ENCODE data around the gene TDRD12. TPM values are rescaled to one million over a fixed set of nuclear protein-coding genes. Genes with fewer than 3 reads are reported as not detected.
"Not testable (repeated sequence)": the region's sequence is repeated elsewhere in the genome, so short reads cannot be mapped to it uniquely, and the experiment has no call there.

Gene TDRD12
- total RNA-seq, 2 experiments from 2014 or later: 0.14 to 0.22 TPM

DNA sequence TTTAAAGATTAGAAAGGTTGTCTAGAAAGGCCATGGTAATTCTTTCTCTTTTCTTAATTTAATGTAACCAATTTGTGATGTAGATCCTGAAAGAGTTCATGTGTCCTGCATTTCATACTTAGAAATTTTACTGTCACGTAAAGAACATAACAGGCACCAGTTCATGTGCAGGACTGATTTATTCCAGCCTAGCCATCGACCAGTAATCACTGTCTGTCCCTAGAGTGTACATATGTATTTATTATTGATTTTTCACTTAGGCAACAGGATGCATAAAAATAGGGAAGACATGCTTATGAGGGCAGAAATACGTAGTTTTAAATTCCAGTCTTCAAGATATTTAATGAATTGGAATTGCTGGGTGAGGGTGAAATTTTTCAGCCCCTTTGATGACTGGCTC is 37.6 kb downstream of the TDRD12 start:
- H3K4me1 ChIP-seq (ENCODE audit: insufficient read depth, low read length): no peaks in the 10 kb centered on the region
- intact Hi-C loops (cut with DNase I, micrococcal nuclease): no loop called here
- DNase-seq (no peak), ATAC-seq (ENCODE audit: poor library complexity) (no peak)
- no peaks in the 10 kb centered on the region for H3K36me3 Mint-ChIP-seq (ENCODE audit: low read depth)
- POLR2A ChIA-PET: no interaction called here
- H3K27ac Mint-ChIP-seq: no peak overlapping the region
- CTCF ChIA-PET: no interaction called here
- peaks cover 4% of the 10 kb centered on the region for H3K9me3 Mint-ChIP-seq
- no peak overlapping the region for H3K4me3 Mint-ChIP-seq
- H3K27me3 ChIP-seq (ENCODE audit: control insufficient read depth in 1 of 2, insufficient read depth in 2 of 2, low read length in 2 of 2): peaks cover 4 to 15% of the 10 kb centered on the region in 2 experiments
- TF ChIP-seq, protein P1, sequence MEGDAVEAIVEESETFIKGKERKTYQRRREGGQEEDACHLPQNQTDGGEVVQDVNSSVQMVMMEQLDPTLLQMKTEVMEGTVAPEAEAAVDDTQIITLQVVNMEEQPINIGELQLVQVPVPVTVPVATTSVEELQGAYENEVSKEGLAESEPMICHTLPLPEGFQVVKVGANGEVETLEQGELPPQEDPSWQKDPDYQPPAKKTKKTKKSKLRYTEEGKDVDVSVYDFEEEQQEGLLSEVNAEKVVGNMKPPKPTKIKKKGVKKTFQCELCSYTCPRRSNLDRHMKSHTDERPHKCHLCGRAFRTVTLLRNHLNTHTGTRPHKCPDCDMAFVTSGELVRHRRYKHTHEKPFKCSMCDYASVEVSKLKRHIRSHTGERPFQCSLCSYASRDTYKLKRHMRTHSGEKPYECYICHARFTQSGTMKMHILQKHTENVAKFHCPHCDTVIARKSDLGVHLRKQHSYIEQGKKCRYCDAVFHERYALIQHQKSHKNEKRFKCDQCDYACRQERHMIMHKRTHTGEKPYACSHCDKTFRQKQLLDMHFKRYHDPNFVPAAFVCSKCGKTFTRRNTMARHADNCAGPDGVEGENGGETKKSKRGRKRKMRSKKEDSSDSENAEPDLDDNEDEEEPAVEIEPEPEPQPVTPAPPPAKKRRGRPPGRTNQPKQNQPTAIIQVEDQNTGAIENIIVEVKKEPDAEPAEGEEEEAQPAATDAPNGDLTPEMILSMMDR (IDR thresholded peaks at IDR 0.05): no peak
- no peaks in the 10 kb centered on the region for H3K36me3 ChIP-seq (ENCODE audit: insufficient read depth, low read length)
- H3K27me3 Mint-ChIP-seq: peaks cover 41% of the 10 kb centered on the region
- H3K4me1 Mint-ChIP-seq (ENCODE audit: low read depth): no peaks in the 10 kb centered on the region
- H3K4me3 ChIP-seq (ENCODE audit: low read length): no peak overlapping the region
- H3K27ac ChIP-seq (ENCODE audit: low read depth in 1 of 2, low read length in 2 of 2): no peak overlapping the region
- peaks cover 0 to 14% of the 10 kb centered on the region in 2 experiments for H3K9me3 ChIP-seq (ENCODE audit: control insufficient read depth in 1 of 2, insufficient read depth in 1 of 2, low read length in 2 of 2)

DNA sequence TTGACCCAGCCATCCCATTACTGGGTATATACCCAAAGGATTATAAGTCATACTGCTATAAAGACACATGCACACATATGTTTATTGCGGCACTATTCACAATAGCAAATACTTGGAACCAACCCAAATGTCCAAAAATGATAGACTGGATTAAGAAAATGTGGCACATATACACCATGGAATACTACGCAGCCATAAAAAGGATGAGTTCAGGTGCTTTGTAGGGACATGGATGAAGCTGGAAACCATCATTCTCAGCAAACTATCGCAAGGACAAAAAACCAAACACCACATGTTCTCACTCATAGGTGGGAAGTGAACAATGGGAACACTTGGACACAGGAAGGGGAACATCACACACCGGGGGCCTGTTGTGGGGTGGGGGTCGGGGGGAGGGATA is 45.8 kb downstream of the TDRD12 start:
- H3K4me3 ChIP-seq (ENCODE audit: low read length); H3K4me1 Mint-ChIP-seq (ENCODE audit: low read depth); H3K4me3 Mint-ChIP-seq; H3K36me3 Mint-ChIP-seq (ENCODE audit: low read depth); ATAC-seq (ENCODE audit: poor library complexity); intact Hi-C loops (cut with DNase I, micrococcal nuclease); H3K36me3 ChIP-seq (ENCODE audit: insufficient read depth, low read length); H3K9me3 Mint-ChIP-seq; H3K27ac ChIP-seq (ENCODE audit: low read depth in 1 of 2, low read length in 2 of 2); H3K4me1 ChIP-seq (ENCODE audit: insufficient read depth, low read length); CTCF ChIA-PET; H3K27me3 ChIP-seq (ENCODE audit: control insufficient read depth in 1 of 2, insufficient read depth in 2 of 2, low read length in 2 of 2); H3K27ac Mint-ChIP-seq; DNase-seq; POLR2A ChIA-PET; H3K9me3 ChIP-seq (ENCODE audit: control insufficient read depth in 1 of 2, insufficient read depth in 1 of 2, low read length in 2 of 2): not testable (repeated sequence)
- H3K27me3 Mint-ChIP-seq: peaks cover 14% of the 10 kb centered on the region

DNA sequence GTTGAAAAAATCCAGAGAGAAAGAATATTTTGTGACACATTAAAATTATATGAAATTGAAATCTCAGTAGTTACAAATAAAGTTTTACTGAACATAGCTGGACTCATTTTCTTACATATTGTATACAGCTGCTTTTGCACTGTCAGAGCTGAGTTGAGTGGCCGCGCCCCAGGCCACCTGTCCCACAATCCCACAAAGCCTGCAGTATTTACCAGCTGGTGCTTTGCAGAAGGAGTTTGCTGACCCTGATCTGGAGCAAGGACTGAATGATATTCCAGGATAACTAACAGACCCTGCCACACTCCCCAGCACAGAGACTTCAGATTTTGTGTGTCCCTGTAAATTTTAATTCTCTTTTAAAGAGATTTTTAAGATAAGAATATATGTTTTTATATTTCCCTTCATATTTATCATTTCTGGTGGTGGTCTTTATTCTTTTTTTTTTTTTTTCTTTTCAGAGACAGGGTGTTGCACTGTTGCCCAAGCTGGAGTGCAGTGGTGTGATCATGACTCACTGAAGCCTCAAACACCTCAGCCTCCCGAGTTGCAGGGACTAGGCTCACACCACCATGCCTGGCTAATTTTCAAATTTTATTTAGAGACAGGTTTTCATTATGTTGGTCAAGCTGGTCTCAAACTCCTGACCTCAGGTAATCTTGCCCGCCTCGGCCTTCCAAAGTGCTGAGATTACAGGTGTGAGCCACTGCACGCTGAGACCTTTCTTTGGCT is 48.5 kb downstream of the TDRD12 start:
- Mint-ChIP-seq H3K9me3 (no peaks in the 10 kb centered on the region), H3K27ac (no peak overlapping the region), H3K36me3 (ENCODE audit: low read depth) (no peaks in the 10 kb centered on the region), H3K4me1 (ENCODE audit: low read depth) (no peaks in the 10 kb centered on the region), H3K4me3 (no peak overlapping the region), H3K27me3 (peaks cover 5% of the 10 kb centered on the region)
- ChIA-PET CTCF (no interaction called here), POLR2A (no interaction called here)
- Histone ChIP-seq H3K9me3 (ENCODE audit: control insufficient read depth in 1 of 2, insufficient read depth in 1 of 2, low read length in 2 of 2) (no peaks in the 10 kb centered on the region), H3K27me3 (ENCODE audit: control insufficient read depth in 1 of 2, insufficient read depth in 2 of 2, low read length in 2 of 2) (no peaks in the 10 kb centered on the region), H3K36me3 (ENCODE audit: insufficient read depth, low read length) (no peaks in the 10 kb centered on the region), H3K4me1 (ENCODE audit: insufficient read depth, low read length) (no peaks in the 10 kb centered on the region), H3K27ac (ENCODE audit: low read depth in 1 of 2, low read length in 2 of 2) (no peak overlapping the region), H3K4me3 (ENCODE audit: low read length) (no peak overlapping the region)
- TF ChIP-seq, protein P1 (IDR thresholded peaks at IDR 0.05): no peak
- DNase-seq (no peak), ATAC-seq (ENCODE audit: poor library complexity) (no peak)
- intact Hi-C loops (cut with DNase I, micrococcal nuclease): no loop called here

DNA sequence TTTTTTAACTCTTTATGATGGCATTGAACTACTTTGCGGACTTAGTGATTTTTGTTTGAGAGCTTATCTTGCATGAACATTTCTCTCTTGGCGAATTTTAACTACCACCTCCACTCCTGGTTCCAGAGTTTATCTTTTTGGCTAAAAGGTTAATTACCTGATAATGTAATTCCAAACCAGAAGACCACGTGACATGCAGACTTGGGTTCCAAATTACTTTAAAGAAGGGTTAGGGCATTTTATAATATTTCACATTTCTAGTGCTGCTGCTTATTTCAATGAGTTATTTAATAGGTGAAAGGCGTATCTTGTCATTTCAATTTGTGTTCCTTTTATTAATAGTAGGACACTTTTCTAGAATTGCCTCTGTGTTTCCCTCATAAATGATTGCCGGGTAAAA is 52.0 kb downstream of the TDRD12 start:
- Histone ChIP-seq H3K27ac (ENCODE audit: low read depth in 1 of 2, low read length in 2 of 2) (no peak overlapping the region), H3K4me1 (ENCODE audit: insufficient read depth, low read length) (no peaks in the 10 kb centered on the region), H3K27me3 (ENCODE audit: control insufficient read depth in 1 of 2, insufficient read depth in 2 of 2, low read length in 2 of 2) (no peaks in the 10 kb centered on the region), H3K36me3 (ENCODE audit: insufficient read depth, low read length) (no peaks in the 10 kb centered on the region), H3K4me3 (ENCODE audit: low read length) (no peak overlapping the region), H3K9me3 (ENCODE audit: control insufficient read depth in 1 of 2, insufficient read depth in 1 of 2, low read length in 2 of 2) (no peaks in the 10 kb centered on the region)
- Mint-ChIP-seq H3K4me3 (no peak overlapping the region), H3K27ac (no peak overlapping the region), H3K27me3 (peaks cover 5% of the 10 kb centered on the region), H3K36me3 (ENCODE audit: low read depth) (no peaks in the 10 kb centered on the region), H3K9me3 (no peaks in the 10 kb centered on the region), H3K4me1 (ENCODE audit: low read depth) (no peaks in the 10 kb centered on the region)
- DNase-seq (no peak), ATAC-seq (ENCODE audit: poor library complexity) (no peak)
- POLR2A ChIA-PET: no interaction called here
- TF ChIP-seq, protein P1 (IDR thresholded peaks at IDR 0.05): no peak
- intact Hi-C loops (cut with DNase I, micrococcal nuclease): loop anchor here in 1 of 2 experiments (5.0 kb wide), 1 partner anchor 51 kb away; no protein-coding TSS in a partner anchor
- CTCF ChIA-PET: no interaction called here
